Gastrocnemius medialis (tissue), 4 donors: ENCODE measurements around the gene PTEN.

Source experiments
- CTCF ChIP-seq, 5 experiments: fragments of 450-650 bp in 3 of 5; fragments of 200-600 bp in 2 of 5; sonication (generic) in 2 of 5; IDR thresholded peaks in 4 of 5; conservative IDR thresholded peaks in 1 of 5; 1 replicate in 4 of 5; 2 replicates in 1 of 5; pipeline ENCODE4 v1.5.1; 2016 to 2019; ENCODE audit warnings: antibody characterized with exemption in 5 of 5, mild to moderate bottlenecking in 3 of 5, moderate library complexity in 3 of 5
- POLR2A ChIP-seq, 2 donors: fragments of 450-650 bp; IDR thresholded peaks; one replicate each; pipeline ENCODE4 v1.6.1; 2017; ENCODE audit warnings: antibody characterized with exemption in 2 of 2, mild to moderate bottlenecking in 2 of 2, moderate library complexity in 2 of 2

GRCh38 chr10:87875929-87876571 lies 12.6 kb downstream of the PTEN start:
- TF ChIP-seq CTCF (IDR thresholded peaks at IDR 0.05 in 4 of 5, conservative IDR thresholded peaks at IDR 0.05 in 1 of 5) (no peak), POLR2A (IDR thresholded peaks at IDR 0.05) (no peak)
